NT2/D1 (cell line): ENCODE data around the gene LY6G5B.

Experiments used
- SUZ12 ChIP-seq: IDR thresholded peaks from 2 replicates; pipeline ENCODE4 v1.6.1; 2011; ENCODE audit not compliant: insufficient read length, insufficient read depth; ENCODE audit errors: extremely low read depth
- YY1 ChIP-seq: IDR thresholded peaks from 2 replicates; pipeline ENCODE4 v1.6.1; 2011; ENCODE audit not compliant: insufficient read length, insufficient read depth
- ZNF274 ChIP-seq: IDR thresholded peaks from 2 replicates; pipeline ENCODE4 v1.6.1; 2011; ENCODE audit warnings: mild to moderate bottlenecking, low read depth, low read length

GRCh38 chr6:31692353-31692752, 22.6 kb downstream of the LY6G5B start:
- no peak for TF ChIP-seq ZNF274
- no peak for TF ChIP-seq YY1
- TF ChIP-seq SUZ12, result no peak
